ENCODE measurements around the gene LARP1.
"Not testable (repeated sequence)": the region's sequence is repeated elsewhere in the genome, so short reads cannot be mapped to it uniquely, and the experiment has no call there.

The LARP1 gene

GRCh38 chr5:154830596-154830995 is 75.4 kb downstream of the LARP1 start:
- DNase-seq = no peak

GRCh38 chr5:154831451-154831850 is 76.3 kb downstream of the LARP1 start:
- no peak for DNase-seq

DNA sequence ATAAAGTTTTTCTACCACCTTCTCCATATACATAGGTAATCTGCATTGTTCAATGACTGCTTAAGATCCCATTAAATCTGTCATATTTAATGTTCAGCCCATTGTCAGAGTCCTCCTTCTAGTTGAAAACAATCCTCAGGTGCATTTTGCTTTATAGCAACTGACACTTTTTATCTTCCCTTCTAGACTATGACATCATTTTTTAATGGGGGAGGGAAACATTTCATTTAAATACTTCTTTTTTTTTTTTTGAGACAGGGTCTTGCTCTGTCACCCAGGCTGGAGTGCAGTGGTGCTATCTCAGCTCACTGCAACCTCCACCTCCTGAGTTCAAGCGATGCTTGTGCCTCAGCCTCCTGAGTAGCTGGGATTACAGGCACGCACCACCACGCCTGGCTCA is 77.6 kb downstream of the LARP1 start:
- not testable (repeated sequence) for DNase-seq

DNA sequence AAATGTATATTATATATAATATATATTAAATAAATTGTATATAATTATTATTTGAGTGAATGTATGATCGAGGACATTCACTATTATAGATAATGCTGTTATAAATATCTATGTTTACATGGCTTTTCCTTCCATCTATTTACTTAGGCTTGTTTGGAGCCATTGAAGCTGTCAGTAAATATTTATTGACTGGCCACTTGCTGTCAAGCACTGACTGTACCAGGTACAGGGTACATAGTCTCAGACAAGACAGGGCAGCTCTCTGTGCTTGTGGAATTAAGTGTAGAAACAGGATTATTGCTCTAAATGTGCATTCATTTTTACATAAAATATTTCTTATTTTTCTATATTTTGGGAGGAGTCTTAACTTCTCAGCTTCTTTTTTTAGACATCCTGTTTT is 78.9 kb downstream of the LARP1 start:
- no peak for DNase-seq

GRCh38 chr5:154835701-154836052 is 80.5 kb downstream of the LARP1 start:
- not testable (repeated sequence) for DNase-seq

GRCh38 chr5:154836225-154836624 is 81.0 kb downstream of the LARP1 start:
- no peak for DNase-seq

DNA sequence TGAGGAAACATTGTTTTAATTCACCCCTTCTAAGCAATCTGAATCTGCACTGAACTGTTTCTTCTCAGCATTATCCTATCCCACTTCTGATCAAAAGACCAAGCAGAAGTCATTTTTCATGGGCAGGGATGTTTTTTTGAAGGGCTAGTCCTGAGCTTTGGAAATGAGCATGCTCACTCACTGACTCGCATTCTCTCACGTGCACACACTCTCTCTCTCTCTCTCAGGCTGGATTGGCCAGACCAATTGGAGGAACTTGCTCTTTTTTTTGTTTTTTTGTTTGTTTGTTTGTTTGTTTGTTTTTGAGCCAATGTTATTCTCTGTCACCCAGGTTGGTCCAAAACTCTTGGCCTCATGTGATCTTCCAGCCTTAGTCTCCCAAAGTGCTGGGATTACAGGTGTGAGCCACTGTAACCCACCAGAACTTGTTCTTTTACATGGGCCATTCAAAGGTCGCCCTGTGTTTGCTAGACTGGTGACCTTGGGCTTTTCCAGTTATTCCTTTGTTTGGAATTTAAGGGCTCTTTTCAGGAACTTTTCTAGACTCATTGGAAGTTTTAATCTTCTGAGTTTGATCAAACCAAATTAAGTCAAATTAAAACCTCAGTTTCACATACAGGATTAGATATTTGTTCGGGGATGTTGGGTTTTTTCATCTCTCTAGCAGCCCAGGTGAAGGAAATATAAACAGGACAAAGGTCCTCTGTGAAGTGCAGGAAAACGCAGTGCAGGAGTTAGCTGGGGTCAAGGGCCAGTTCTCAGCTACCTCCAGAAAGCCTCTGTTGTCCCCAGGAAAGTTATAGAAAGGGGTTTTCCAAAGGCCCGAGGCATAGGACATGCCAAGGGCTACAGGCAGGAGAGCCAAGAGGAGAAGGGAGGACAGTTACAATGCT is 82.1 kb downstream of the LARP1 start:
- DNase-seq = no peak

GRCh38 chr5:154840435-154841272 is 85.5 kb downstream of the LARP1 start:
- no peak for DNase-seq

DNA sequence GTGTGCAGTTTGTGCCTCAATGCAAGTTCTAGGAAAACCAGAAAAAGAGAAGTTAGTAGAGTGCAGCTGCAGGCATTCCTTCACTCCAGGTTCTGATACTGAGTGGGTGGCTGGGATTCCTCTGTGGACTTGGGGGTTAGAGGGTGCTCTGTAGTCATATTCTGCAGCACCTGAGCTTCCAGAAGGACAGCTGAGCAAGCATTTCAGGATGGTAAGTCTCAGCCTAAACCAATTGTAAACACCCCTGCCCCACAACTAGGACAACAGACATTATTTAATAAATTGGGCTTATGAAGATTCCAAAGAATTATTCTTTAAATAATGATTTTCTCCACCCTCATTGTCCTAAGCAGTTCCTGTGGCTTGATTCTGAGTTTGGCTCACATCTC is 86.1 kb downstream of the LARP1 start:
- DNase-seq = no peak

DNA sequence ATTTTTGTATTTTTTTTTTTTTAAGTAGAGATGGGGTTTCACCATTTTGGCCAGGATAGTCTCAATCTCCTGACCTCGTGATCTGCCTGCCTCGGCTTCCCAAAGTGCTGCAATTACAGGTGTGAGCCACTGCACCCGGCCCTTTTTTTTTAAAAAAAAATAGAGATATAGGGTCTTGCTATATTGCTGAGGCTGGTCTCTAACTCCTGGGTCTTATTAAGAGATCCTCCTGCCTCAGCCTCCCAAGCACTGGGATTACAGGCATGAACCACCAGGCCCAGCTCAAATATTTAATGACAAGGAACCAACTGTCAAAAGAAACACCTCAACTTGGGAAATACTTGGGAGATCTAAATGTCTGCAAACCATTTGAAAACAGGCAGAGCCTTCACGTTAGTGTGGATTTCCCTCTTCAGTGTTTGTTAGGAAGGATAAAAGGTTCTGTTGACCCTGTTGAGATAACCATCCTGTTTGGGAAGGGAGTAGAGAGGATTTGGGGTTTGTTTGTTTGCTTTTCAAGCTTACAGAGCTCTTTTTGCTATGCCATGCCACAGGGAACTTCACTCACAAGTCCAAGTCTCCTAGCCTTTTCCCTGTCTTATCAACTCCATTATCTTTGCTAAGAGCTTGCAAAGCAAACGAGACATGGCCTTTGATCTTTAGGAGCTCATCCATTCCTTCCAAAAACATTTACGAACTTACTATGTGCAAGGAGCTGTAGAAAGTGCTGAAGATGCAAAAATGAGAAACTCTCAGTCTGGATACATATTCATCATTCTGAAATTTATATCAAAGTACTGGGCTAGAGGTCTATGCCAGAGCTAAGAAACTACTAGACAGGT is 87.7 kb downstream of the LARP1 start:
- DNase-seq = no peak

DNA sequence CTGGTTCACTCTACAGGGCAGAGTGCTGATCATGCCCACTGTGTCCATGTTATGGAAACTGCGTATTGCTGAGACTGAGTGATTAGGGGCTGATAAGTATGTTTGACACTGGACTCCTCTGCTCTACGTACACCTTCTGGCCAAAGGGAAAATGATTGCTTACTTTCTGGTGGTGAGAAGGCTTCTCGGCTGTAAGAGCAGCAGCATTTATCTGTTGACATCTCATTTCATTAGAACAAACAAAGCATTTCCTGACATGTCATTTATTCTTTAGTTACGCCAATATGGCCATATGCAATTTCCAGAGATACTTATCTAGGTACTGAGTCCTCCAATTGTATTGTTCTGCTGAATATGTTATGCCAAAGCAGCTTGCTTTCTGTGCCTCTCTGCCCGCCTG is 89.6 kb downstream of the LARP1 start:
- DNase-seq = no peak

- no peak for DNase-seq
Measured at GRCh38 chr5:154849264-154849785, 94.1 kb downstream of the LARP1 start.

DNA sequence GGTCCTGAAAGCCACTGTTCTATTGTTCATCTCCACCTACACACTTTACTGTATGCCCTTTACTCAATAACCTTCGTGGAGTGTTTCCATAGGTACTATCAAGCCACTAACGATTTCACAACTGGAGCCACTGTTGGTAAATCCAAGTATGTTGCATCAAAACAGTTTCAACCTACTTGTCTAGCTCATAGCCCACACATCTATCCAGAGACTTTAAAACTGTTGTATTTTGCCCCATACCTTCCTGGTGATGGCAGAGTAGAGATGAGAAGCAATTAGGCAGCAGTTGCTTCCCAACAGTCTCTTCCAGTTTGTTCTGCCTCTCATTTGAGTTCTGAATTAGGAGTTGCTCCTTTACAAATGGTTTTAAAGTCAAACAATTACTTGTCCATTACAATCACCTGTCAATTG is 94.6 kb downstream of the LARP1 start:
- no peak for DNase-seq

DNA sequence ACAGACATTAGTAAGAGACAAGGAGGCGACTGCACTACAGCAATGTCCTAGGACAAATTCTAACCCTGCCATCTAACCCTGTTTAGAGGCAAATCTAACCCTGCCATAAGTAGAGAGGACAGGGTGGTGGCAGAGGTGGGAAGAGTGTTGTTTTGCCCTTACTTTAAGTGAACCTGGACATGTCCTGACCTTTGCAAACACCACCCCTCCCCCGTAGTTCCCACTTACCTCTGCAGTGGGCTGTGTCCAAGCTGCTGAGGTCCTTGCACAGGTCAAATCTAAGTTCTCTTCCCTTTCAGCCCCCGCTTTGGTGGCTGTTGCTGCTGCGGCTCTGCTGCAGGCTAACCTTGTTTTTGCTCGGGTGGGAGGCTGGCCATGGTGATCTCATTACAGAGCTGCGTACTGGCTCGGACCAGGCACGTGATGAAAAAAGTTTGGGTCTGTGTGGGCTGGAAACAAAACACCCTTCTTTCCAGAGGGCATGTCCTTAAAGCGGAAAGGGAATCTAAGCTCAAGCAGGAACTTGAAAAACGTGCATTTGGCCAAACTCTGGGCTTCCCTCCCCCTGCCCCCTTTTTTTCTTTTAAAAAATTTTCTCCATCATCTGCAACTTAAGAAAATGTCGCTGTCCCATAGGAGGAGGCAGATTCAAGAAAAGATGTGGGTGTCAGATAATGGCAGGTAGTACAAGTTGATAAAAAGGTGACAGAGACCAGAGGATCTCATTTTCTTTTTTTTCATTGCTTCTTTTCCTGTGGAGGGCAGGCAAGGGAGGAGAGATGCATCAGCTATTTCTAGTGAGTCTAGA is 95.3 kb downstream of the LARP1 start, which contains the start of gene FAXDC2:
TSS of gene FAXDC2 (minus strand) at position 349 of the 808 bp plus-strand sequence. CDS start 12,425 bp downstream, outside the sequence.
- no peak for DNase-seq

GRCh38 chr5:154851351-154851750 is 96.2 kb downstream of the LARP1 start:
- no peak for DNase-seq

DNA sequence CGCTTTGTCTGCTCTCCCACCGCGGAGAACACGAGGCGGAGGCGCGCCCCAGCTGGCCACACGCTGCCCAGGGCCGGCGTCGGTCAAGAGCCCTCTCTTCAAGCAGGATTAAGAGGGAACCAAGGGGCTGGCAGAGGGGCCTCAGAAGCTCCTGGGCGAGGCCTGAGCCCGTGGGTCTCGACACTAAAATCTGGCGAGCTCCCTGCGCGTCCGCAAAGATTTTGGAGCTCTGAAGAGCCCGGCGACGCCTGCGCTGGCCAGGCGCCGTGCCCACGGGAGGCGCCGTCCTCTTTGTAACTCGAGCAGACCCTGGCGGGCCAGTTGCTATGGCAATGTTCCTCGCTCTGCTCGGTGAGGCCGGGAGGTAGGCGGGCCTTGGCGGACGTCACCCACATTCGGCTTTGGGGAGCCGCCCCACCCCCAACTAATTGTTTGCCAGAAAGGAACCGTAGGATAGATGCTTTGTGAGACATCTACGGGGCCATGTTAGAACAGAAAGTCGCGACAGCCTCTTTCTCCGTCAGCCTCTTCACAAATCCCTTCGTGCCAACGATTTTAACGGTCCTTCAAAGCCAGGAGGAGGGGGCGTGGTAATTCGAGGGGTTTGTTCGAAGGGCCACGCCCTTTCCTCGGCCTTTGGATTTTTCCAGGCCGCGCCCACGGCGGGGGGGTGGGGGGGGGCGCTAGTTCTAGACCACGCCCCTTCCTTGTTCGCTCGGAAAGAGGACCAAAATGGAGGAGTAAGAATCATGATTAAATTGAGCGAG is 102.5 kb downstream of the LARP1 start:
- peak; percentile 93 for DNase-seq

GRCh38 chr5:154858297-154858971 is 103.3 kb downstream of the LARP1 start, which contains the start of gene CNOT8:
TSS of gene CNOT8 (plus strand) at chr5:154858627. CDS start at chr5:154863279, 4,652 bp downstream.
- DNase-seq = peak; percentile 98

DNA sequence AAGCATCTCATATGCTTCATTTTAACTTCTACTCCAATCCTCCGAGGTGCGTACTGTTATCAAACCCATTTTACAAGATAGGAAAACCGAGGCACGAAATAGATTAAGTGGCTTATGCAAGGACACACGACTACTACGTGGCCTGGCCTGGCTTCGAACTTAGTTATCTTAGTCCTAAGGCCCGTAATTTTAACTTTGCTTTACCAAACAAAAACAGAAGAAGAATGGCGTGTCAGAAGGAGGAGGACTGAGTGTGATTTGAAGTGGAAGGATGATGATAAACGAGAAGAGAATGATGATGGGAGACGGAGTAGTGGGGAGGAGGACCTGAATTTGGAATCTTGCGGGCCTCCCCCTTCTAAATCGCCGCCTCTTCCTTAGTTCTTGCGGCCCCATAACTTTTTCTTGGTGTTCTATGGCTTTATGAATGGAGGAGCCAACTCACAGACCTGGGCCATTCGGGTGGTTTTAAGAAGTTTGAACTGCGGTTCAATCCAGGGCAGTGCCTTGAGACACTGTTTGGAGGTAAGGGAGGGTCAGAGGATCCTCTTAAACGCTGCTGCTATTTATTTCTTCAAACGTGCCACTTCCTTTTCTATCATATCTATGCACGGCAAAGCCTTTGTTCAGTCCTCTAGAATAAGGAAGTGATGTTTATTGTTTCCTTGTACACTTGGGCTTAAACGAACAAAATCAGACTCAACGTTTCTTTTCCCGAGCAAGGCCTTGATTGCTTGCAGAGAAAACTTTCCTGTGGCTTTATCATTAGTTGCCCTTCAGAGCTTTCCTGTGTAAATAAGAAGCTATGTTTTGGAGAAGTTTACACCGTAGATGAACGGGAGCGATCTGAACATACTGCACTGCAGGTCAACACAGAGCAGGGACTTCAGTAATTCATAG is 104.0 kb downstream of the LARP1 start:
- no peak for DNase-seq

GRCh38 chr5:154860123-154860522 is 104.9 kb downstream of the LARP1 start:
- no peak for DNase-seq

Data from NK-92 treated with Interleukin-12 subunit alpha and Interleukin-12 subunit beta, amount 100 ng/mL, for 24 hours (cell line).